Stimulated activated CD8-positive, alpha-beta memory T cell treated with anti-CD3 and anti-CD28 coated beads, Interleukin-2, amount 100 ng/mL, for 1 hour (primary cell): ENCODE data around the gene ZNF518B.
"Not testable (repeated sequence)": the region's sequence is repeated elsewhere in the genome, so short reads cannot be mapped to it uniquely, and the experiment has no call there.

Source experiments
- DNase-seq, 2 donors: peaks; one replicate each; pipeline ENCODE4 v3.0.0-alpha.2; 2020; ENCODE audit warnings: low read depth in 2 of 2

Gene ZNF518B

GRCh38 chr4:10456260-10456594 is 999 bp downstream of the ZNF518B start:
- no peak for DNase-seq

GRCh38 chr4:10455133-10455532 is 2.1 kb downstream of the ZNF518B start:
- DNase-seq = no peak

GRCh38 chr4:10454726-10455125 is 2.5 kb downstream of the ZNF518B start:
- no peak for DNase-seq

GRCh38 chr4:10454121-10454520 is 3.1 kb downstream of the ZNF518B start:
- DNase-seq = no peak

- no peak for DNase-seq
Measured at GRCh38 chr4:10448991-10449390, 8.2 kb downstream of the ZNF518B start.

GRCh38 chr4:10442976-10443375 is 14.2 kb downstream of the ZNF518B start:
- no peak for DNase-seq

GRCh38 chr4:10441512-10441911 is 15.7 kb downstream of the ZNF518B start:
- DNase-seq = no peak

GRCh38 chr4:10438924-10439323 is 18.3 kb downstream of the ZNF518B start:
- no peak for DNase-seq

GRCh38 chr4:10437735-10438134 is 19.5 kb downstream of the ZNF518B start:
- no peak for DNase-seq

- DNase-seq = not testable (repeated sequence)
Measured at GRCh38 chr4:10427680-10428079, 29.5 kb downstream of the ZNF518B start.

- no peak for DNase-seq
Measured at GRCh38 chr4:10421344-10422055, 35.7 kb downstream of the ZNF518B start.

- no peak for DNase-seq
Measured at GRCh38 chr4:10417740-10418139, 39.5 kb downstream of the ZNF518B start.

- DNase-seq = no peak
Measured at GRCh38 chr4:10416441-10416840, 40.8 kb downstream of the ZNF518B start.

GRCh38 chr4:10413177-10413576 is 44.0 kb downstream of the ZNF518B start:
- DNase-seq = no peak

GRCh38 chr4:10405672-10406071 is 51.6 kb downstream of the ZNF518B start:
- DNase-seq = no peak

GRCh38 chr4:10403633-10404445 is 53.4 kb downstream of the ZNF518B start:
- no peak for DNase-seq

GRCh38 chr4:10395971-10396580 is 61.1 kb downstream of the ZNF518B start:
- DNase-seq = no peak
